Measurements from ENCODE around the gene VAMP1. TPM values are rescaled to one million over a fixed set of nuclear protein-coding genes. Genes with fewer than 3 reads are reported as not detected.
A peak's percentile ranks its signal among the peaks of the same experiment; 100 is the strongest.

The VAMP1 gene
- total RNA-seq, 1 experiment from 2014 or later, result 10.3 TPM

DNA sequence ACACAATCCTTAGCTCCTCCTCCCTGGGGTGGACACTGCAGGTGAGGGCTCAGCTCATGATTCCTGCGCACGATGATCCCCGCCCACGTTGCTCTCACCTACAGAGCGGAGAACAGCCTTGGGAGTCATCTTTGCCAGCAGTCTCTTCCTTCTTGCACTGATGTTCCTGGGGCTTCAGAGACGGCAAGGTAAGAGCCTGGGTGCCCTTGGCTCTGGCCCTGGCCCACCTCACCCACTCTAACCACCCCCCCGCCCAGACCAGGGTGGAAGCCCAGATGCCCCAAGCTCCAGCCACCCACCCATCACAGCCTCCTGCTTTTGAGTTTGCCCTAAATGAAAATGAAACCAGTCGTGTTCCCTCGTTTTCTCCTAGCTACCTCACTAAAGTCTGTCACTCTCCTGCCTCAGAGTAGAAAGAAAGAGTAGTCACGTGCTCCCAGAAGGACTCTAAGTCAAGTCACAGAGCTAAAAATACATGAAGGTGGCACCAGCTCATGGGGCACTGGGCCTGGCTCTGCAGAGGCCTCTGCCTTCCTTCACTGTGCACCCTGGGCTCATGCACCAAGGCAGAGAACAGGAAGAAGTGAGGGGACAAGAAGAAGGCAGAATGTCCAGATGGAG, 9.6 kb downstream of the VAMP1 start:
- H2AFZ ChIP-seq (ENCODE audit: low read length), result no peak overlapping the region
- TF ChIP-seq, protein P1, sequence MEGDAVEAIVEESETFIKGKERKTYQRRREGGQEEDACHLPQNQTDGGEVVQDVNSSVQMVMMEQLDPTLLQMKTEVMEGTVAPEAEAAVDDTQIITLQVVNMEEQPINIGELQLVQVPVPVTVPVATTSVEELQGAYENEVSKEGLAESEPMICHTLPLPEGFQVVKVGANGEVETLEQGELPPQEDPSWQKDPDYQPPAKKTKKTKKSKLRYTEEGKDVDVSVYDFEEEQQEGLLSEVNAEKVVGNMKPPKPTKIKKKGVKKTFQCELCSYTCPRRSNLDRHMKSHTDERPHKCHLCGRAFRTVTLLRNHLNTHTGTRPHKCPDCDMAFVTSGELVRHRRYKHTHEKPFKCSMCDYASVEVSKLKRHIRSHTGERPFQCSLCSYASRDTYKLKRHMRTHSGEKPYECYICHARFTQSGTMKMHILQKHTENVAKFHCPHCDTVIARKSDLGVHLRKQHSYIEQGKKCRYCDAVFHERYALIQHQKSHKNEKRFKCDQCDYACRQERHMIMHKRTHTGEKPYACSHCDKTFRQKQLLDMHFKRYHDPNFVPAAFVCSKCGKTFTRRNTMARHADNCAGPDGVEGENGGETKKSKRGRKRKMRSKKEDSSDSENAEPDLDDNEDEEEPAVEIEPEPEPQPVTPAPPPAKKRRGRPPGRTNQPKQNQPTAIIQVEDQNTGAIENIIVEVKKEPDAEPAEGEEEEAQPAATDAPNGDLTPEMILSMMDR (conservative IDR thresholded peaks at IDR 0.05), result no peak
- H2BK20ac ChIP-seq (ENCODE audit: low read depth, low read length, poor library complexity, severe bottlenecking), result no peak overlapping the region
- no peak overlapping the region for H3K56ac ChIP-seq (ENCODE audit: insufficient read length, low read depth, low read length)
- no peak overlapping the region for H2BK15ac ChIP-seq (ENCODE audit: low read depth, low read length)
- no peaks in the 10 kb centered on the region for H3K9me3 ChIP-seq (ENCODE audit: control insufficient read depth, low read depth, low read length)
- peaks cover 28 to 67% (median 53%) of the 10 kb centered on the region in 3 experiments; a peak in 6 of 7 replicates for H3K36me3 Mint-ChIP-seq (ENCODE audit: insufficient read depth in 1 of 3, low read depth in 3 of 3)
- H3K23me2 ChIP-seq (ENCODE audit: insufficient read length, low read depth, low read length, poor library complexity, severe bottlenecking), result no peaks in the 10 kb centered on the region
- WGBS (ENCODE audit: extremely low coverage, insufficient read length, low lambda C conversion rate), result no CpG with 5 or more reads among the region's 10 CpGs
- H2BK12ac ChIP-seq (ENCODE audit: insufficient read length, low read depth, low read length), result no peak overlapping the region
- H3K9me3 Mint-ChIP-seq, result no peaks in the 10 kb centered on the region
- H3K27ac Mint-ChIP-seq, result peak overlapping the region; percentile 7 to 70 (median 21); a peak in 5 of 7 replicates
- H4K20me1 ChIP-seq (ENCODE audit: control insufficient read depth, insufficient read depth, insufficient read length), result no peaks in the 10 kb centered on the region
- no peaks in the 10 kb centered on the region for H3K27me3 ChIP-seq (ENCODE audit: insufficient read depth, low read length)
- H3T11ph ChIP-seq (ENCODE audit: low read length), result no peak overlapping the region
- no peak overlapping the region for H4K5ac ChIP-seq (ENCODE audit: insufficient read length, low read depth, low read length)
- no peak overlapping the region for H3K14ac ChIP-seq (ENCODE audit: insufficient read depth, low read length)
- H2AK5ac ChIP-seq (ENCODE audit: insufficient read length, low read length), result no peak overlapping the region
- H4K91ac ChIP-seq (ENCODE audit: insufficient read length, low read depth, low read length), result no peak overlapping the region
- H3K79me2 ChIP-seq (ENCODE audit: insufficient read depth, low read length), result no peaks in the 10 kb centered on the region
- no peak for DNase-seq
- no peaks in the 10 kb centered on the region for H3K27me3 Mint-ChIP-seq (ENCODE audit: low read depth)
- no peak overlapping the region for H3K27ac ChIP-seq (ENCODE audit: insufficient read length, low read depth, low read length)
- no peak overlapping the region for H3K18ac ChIP-seq (ENCODE audit: insufficient read length, low read depth, low read length)
- no peak overlapping the region for H2BK120ac ChIP-seq (ENCODE audit: low read depth, low read length, poor library complexity, severe bottlenecking)
- H3K4me2 ChIP-seq (ENCODE audit: insufficient read depth, insufficient read length, low read length), result no peak overlapping the region
- H3K23ac ChIP-seq (ENCODE audit: insufficient read length, low read depth, low read length), result no peak overlapping the region
- H4K8ac ChIP-seq (replicated peaks; ENCODE audit: insufficient read length, low read depth, low read length), result no peak overlapping the region
- no peak overlapping the region for H3K9ac ChIP-seq (ENCODE audit: extremely low read depth, insufficient read length, low read length)
- no peaks in the 10 kb centered on the region for H3K4me1 ChIP-seq (ENCODE audit: insufficient read depth, low read length)
- no peaks in the 10 kb centered on the region for H3K79me1 ChIP-seq (ENCODE audit: insufficient read depth, low read depth, low read length, poor library complexity, severe bottlenecking)
- H2BK5ac ChIP-seq (ENCODE audit: insufficient read length, low read length), result no peak overlapping the region
- no peak overlapping the region for H3K4ac ChIP-seq (ENCODE audit: low read depth, low read length)
- peaks cover 0 to 14% of the 10 kb centered on the region in 2 experiments for H3K4me1 Mint-ChIP-seq
- H3K4me3 Mint-ChIP-seq, result no peak overlapping the region

Measured in H9 (cell line).